ENCODE data around the gene WASF1.
"Not testable (repeated sequence)": the region's sequence is repeated elsewhere in the genome, so short reads cannot be mapped to it uniquely, and the experiment has no call there.

The WASF1 gene

DNA sequence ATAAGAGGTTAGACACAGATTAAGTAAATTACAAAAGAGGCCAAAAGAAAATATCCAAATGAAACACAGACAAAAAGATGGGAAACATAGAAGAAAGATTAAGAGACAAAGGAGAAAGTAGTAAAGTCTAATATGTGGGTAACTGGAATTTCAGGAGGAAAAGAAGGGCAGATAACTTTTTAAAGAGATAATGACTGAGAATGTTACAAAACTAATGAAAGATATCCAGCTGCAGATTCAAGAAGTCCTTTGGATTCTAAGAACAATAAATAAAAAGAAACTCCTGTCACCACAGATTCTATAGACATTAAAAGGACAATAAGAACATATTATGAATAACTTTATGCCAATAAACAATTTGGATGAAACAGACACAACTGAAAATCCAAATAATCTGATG, 90.1 kb downstream of the WASF1 start:
- no peak for DNase-seq (ENCODE audit: low read depth in 3 of 3)

DNA sequence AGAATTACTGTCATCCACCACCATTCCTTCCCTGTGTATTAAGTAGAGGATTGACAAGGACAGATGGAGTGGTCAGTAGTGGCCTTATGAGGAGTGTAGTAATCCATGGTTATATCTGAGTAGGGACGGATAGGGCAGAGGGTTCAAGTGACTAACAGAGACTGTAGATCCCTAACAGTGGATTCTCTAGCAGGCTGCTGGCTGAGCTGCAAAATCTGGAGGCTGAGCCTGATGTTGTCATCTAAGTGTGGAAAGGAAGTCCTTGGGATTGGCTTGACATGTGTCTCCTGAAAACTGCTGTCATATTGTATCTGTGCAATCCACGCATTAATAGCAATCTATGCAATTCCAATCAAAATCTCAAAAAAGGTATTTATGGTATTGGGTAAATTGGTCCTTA, 94.2 kb downstream of the WASF1 start:
- no peak for DNase-seq (ENCODE audit: low read depth in 3 of 3)

DNA sequence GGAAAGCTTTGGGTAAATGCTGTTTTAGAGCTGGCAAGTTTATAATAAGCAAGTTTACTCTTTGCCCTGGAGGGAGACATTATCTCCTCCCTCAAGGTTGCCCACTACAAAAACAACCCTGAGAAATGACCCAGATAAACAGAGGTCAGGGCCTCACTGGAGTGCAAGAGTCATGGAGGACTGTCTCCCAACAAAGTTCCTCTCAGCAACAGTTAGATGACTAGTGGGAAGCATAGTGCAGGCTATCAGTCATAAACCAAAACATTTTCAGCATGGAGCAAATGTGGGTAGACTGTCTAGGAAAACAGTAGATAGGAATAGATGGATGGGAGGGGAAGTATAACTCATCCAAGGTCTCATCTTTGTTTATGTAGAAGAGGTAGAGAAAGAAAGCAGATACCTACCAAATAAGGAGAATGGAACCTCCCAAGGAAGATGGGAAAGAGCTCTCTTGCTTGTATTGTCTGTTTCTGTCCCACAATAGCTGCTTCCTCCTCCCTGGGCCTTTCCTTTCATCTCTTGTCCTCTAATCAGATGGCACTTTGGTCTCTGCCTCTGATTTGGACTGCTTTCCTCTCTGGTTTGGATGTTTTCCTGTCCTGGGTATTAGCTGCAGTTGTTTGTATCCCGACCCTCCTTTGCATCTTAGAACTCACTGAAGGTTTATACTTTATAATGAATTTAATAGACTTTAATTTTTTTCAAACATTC, 95.4 kb downstream of the WASF1 start:
- no peak for DNase-seq (ENCODE audit: low read depth in 3 of 3)

DNA sequence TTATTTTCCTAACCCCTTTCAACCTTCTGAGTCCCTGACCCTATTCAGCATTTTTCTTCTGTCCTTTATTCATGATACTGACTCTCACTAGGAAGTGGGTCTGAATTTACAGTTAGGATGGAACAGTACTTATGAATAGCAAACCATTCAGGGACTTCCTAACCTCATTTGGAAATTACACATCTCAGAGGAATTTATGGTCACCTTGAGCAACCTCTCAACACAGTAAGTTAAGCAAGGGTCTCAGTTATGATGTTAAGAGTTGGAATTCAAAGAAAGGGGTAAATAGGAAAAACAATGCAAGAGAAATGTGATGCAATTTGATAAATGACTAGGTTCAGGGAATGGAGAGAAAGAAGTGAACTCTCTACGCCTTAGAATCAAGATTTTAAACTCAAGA, 104.1 kb downstream of the WASF1 start:
- DNase-seq (ENCODE audit: low read depth in 3 of 3), result no peak

DNA sequence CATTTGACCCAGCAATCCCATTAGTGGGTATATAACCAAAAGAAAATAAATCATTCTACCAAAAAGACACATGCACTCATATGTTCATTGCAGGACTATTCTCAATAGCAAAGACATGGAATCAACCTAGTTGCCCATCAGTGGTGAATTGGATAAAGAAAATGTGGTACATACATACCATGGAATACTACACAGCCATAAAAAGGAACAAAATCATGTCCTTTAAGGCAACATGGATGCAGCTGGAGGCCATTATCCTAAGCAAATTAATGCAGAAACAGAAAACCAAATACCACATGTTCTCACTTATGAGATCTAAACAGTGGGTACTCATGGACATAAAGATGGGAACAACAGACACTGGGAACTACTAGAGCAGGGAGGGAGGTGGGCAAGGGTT, 106.0 kb downstream of the WASF1 start:
- DNase-seq (ENCODE audit: low read depth in 3 of 3), result not testable (repeated sequence)

DNA sequence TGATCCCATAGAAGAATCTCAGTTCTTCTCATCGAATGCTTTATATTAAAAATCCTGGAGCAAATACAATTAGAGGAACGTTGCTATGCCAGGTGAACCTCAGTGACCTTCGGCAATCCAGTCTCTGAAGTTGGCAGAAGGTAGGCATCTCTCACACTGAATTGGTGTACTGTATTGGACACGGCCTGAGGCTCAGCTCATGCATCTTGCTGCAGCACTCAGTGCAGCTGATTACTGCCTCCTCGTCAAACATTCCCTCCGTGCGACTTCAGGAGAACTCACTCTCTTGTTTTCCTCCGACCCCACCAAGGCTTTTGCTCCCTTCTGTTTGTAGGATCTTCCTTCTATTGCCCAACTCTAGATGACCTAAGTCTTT, 110.9 kb downstream of the WASF1 start:
- DNase-seq (ENCODE audit: low read depth in 3 of 3), result no peak

DNA sequence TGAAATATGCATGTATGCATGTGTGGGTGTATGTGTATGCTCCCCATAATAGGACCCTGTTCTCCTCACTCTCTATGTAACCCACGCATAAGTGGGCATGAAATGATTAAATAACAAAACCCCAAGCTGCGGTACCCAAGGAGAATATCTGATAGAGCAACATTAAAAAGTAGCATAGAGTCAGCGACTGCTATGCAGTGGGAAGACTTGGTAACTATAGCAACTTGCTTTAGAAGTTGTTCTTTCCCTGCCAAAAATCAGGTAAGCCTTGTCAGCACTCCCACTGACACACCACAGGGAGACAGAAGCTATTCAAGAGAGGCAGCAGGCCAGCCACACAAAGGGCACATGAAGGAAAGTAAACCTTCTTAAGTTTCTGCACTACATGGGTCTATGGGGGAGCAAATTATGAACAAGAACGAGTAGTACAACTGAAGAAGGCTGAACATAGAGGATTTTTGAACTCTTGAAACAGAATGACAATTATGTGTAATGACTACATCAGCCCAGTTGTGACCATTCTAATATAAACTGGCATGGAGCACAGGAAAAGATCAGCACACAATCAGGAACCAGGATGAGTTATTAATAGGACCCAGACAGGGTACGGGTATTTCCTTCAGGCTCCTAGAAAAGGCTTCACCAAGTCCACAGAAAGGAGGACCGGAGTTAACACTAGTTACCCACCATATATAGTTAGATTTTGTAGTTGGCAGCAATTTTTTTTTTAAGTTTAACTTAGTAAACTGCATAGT, 111.5 kb downstream of the WASF1 start:
- DNase-seq (ENCODE audit: low read depth in 3 of 3), result no peak

DNA sequence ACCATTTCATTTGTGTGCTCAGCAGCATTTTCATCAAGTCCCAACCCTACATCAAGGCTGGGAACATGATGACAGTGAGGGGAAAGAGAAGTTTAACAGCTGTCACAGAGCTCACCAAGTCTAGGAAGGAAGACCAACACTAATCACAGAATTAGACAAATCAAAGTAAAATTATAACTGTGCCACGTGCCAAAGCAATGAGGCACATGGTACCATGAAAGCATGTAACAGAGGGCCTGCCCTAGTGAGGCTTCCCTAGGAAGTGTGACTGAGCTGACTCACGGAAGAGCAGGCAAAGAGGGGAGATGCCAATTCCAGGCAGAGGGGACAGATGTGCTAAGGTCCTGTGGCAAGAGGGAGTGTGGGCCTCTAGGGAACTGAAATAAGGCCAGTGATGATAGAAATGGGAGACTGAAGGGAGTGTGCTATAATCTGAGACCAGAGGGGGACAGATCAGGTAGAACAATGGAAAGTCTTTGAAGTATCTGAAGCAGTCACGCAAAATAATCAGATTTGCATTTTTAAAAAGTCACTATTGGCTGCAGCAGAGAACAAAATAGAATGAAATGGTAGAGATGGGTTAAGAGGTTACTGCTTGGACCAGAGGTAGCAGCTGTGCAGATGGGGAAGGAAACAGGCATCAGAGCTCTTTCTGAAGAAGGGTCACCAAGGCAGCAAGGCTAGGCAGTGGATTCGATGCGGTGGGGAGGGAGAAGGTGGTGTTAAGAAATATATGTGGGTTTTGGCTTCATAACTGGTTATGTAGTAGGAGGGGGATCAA, 114.5 kb downstream of the WASF1 start:
- no peak for DNase-seq (ENCODE audit: low read depth in 3 of 3)

DNA sequence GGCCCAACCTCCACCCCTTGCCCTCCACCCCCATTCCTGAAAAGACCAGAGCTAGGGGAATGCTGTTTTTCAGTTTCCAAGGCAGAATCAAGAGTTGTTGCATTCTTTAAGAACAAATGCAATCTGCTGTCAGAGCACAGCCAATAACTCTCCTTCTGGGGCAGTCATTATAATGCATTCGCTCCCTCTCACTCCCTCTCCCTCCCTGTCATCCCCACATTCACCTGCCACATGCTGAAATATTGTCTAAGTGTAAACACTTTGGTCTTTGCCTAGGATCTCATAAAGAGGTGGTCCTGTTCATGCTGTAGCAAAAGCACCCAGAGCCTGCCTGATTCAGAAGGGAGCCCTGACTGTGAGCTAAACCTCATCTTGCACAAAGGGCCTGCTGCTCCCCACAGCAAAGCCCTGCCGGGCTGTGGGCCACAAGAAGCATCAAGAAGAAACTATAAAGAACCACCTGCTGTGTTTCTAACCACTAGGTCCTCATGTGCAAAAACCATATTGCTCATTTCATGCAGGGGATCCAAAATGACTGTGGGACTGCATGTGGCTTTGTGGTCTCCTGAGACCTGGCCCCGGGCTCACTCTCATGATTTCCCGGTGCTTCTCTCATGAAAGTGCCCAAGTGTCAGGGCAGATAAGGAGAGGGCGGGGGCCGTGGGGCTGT, 115.7 kb downstream of the WASF1 start:
- DNase-seq (ENCODE audit: low read depth in 3 of 3), result no peak

DNA sequence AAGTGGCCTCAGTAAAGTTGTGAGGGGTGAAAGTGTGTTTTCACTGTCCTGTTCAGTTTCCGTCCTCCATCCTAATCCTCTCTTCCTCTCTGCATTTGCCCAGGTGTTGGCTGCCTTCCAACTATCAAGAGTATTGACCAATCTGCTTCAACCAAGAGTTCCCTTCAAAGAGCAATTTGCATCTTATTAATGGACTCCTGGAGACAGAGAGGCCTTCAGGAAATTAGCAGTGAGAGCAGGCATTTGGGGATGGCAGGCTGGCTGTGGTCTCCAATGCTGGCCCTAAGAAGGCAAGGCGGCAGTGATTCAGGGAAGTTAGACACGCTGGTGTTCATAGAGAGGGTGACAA, 124.1 kb downstream of the WASF1 start:
- DNase-seq (ENCODE audit: low read depth in 3 of 3), result no peak

DNA sequence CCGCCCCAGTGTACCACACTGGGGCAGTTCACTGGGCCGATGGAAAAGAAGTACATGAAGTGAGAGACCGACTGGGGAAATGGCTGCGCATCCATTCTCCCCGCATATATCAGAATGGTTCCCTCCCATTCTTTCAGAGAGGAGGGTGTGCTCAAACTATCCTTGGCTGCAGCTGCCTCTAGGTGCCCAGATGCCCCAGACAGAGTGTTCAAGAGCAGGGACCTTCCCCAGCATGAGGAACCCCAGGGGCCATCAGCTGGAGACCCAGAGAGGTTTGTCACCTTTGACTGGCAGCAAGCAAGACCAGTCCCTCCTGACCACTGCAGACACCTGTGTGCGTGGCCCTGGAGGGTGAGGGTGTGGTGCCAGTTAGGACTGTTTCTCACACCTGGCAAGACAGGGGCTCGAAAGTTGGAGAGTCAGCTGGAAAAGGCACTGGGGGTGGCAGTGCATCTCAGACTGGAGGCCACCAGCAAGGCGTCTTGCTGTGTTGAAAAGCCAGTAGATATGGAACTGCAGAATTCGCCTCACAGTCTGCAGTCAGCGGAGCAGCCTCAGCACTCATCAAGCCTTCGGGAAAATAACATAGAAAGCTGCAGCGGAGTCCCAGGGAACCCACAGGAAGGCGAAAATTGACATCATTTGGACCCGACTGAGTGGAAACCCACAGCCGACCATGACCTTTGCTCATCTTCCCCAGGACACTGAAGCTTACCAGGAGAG, 124.6 kb downstream of the WASF1 start:
- DNase-seq (ENCODE audit: low read depth in 3 of 3), result no peak

DNA sequence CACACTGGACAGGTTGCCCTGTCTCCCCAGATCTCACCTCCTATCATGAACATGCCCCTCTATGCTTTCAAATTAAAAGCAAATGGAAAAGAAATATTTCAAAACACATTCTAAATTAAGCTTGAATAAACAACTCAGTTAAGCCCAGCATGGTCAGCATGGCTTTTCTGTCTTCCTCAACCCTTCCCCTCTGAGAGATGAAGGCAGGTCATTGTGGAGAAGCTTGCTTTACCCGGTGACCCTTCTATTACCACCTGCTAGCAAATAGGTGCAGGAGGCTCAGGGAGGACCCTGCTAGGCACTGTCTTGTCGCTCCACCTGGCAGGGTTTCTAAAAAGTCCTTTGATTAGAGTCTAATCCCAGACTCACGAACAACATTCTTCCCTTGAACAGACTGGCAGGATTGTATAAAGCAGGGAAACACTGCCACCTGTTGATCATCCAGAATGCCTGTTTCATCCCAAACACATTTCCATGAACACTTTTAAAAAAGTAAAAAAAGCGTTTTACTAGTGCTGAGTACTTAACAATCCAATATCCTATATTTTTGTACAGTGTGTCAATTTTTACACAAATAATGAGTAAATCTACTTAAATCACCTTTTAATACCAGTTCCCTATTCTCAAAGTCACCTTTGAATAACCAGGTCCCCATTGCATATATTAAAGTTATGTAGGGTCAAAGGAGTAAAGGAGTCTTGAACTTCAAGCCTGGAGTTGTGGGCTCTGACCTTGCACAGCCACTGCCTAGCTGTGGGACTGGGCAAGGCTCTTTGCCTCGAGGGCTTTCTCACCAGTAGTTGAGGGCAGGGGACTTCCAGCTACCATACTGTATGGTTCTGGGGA, 125.9 kb downstream of the WASF1 start:
- no peak for DNase-seq (ENCODE audit: low read depth in 3 of 3)

DNA sequence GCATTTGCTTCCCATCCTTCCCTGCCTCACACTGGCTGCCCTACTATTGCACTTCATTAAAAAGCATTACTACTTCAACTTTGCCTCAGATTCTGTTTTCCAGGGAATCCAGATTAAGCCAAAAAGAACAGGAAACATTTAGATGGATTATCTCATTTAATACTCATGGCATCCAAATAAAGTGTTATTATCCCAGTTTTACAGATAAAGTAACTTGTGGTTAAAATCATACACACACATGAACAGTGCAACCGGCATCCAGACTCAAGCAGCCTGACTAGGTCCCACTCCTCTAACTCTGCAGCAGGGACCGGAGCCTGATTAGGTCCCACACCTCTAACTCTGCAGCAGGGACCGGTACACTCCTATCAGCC, 129.0 kb downstream of the WASF1 start:
- DNase-seq (ENCODE audit: low read depth in 3 of 3), result no peak
